ENCODE results near the gene USP24. TPM values are rescaled to one million over a fixed set of nuclear protein-coding genes. Genes with fewer than 3 reads are reported as not detected.

USP24 gene
- total RNA-seq, 1 donor from 2014 or later, result 37.7 TPM

DNA sequence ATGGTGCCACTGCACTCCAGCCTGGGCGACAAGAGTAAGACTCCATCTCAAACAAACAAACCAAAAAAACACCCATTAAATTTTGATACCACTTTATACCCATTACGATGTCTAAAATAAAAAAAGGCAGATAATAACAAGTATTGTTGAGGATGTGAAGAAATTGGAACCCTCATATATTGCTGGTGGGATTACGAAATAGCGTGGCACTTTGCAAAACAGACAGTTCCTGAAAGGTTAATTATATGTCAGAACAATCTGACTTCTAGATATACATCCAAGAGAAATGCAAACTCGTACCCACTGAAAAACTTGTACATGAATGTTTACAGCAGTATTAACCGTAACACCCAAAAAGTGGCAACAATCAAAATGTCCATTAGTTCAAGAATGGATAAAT, 70.3 kb downstream of the USP24 start:
- no peaks in the 10 kb centered on the region for H3K9me3 Mint-ChIP-seq (ENCODE audit: unreplicated experiment)
- TF ChIP-seq, protein P1, sequence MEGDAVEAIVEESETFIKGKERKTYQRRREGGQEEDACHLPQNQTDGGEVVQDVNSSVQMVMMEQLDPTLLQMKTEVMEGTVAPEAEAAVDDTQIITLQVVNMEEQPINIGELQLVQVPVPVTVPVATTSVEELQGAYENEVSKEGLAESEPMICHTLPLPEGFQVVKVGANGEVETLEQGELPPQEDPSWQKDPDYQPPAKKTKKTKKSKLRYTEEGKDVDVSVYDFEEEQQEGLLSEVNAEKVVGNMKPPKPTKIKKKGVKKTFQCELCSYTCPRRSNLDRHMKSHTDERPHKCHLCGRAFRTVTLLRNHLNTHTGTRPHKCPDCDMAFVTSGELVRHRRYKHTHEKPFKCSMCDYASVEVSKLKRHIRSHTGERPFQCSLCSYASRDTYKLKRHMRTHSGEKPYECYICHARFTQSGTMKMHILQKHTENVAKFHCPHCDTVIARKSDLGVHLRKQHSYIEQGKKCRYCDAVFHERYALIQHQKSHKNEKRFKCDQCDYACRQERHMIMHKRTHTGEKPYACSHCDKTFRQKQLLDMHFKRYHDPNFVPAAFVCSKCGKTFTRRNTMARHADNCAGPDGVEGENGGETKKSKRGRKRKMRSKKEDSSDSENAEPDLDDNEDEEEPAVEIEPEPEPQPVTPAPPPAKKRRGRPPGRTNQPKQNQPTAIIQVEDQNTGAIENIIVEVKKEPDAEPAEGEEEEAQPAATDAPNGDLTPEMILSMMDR (IDR thresholded peaks at IDR 0.05; ENCODE audit: unreplicated experiment), result no peak
- peaks cover 12% of the 10 kb centered on the region for H3K36me3 Mint-ChIP-seq (ENCODE audit: low read depth, unreplicated experiment)
- H3K27ac Mint-ChIP-seq (ENCODE audit: unreplicated experiment), result no peak overlapping the region
- no peak for DNase-seq (ENCODE audit: low spot score)
- no peaks in the 10 kb centered on the region for H3K27me3 Mint-ChIP-seq (ENCODE audit: unreplicated experiment)
- no peaks in the 10 kb centered on the region for H3K4me1 Mint-ChIP-seq (ENCODE audit: unreplicated experiment)
- H3K4me3 Mint-ChIP-seq (ENCODE audit: unreplicated experiment), result no peak overlapping the region

DNA sequence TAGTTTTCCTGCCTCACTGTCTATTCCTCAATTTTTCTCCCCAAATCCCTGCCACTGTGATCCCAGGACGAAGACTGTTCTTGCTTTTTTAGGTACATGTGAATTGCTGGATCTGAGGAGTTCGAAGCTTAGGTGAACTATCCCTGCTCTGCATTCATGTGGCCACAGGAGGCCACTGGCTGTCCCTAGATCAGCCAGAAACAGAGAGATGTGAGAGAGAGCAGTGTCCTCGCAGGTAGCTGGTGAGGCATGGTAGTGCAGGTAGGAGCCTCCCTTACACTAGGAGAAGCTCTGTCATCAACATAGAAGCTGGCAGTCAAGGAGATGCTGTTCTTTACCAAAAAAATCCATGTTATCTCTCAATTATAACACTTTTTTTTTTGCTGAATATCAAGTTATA, 71.5 kb downstream of the USP24 start:
- DNase-seq (ENCODE audit: low spot score), result no peak
- Mint-ChIP-seq H3K27ac (ENCODE audit: unreplicated experiment) (no peak overlapping the region), H3K36me3 (ENCODE audit: low read depth, unreplicated experiment) (peaks cover 19% of the 10 kb centered on the region)

DNA sequence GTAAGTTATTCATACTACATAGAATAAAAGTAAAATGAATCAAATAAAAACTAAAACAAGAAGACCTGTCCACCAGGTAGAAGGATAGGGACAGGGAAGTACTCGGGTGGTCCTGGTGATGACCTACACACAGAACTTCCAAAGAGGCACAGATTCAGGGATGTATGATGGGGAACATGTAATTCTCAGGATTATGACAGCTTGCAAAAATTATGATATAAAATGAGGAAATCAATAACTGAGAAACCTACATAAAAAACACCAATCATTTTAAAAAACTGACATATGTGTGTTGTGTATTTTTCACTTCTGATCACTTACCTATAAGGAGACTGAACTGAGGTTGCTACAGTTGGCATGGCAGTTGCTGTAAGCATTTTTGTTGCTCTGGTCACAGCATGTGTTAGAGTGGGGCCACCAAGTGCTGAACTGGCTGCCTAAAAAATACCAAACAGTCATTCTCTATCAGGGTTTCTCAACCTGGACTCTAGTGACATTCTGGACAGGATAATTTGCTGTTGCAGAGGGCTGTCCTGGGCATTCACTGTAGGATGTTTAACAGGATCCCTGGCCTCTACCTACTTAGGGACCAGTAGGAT, 73.8 kb downstream of the USP24 start:
- Mint-ChIP-seq H3K4me3 (ENCODE audit: unreplicated experiment) (no peak overlapping the region), H3K4me1 (ENCODE audit: unreplicated experiment) (no peaks in the 10 kb centered on the region), H3K9me3 (ENCODE audit: unreplicated experiment) (no peaks in the 10 kb centered on the region), H3K27ac (ENCODE audit: unreplicated experiment) (no peak overlapping the region), H3K27me3 (ENCODE audit: unreplicated experiment) (no peaks in the 10 kb centered on the region), H3K36me3 (ENCODE audit: low read depth, unreplicated experiment) (peaks cover 19% of the 10 kb centered on the region)
- TF ChIP-seq, protein P1 (IDR thresholded peaks at IDR 0.05; ENCODE audit: unreplicated experiment), result no peak
- no peak for DNase-seq (ENCODE audit: low spot score)

More for the DNA sequence above, 71.5 kb downstream of the USP24 start:
- H3K9me3 Mint-ChIP-seq (ENCODE audit: unreplicated experiment), result no peaks in the 10 kb centered on the region
- H3K4me1 Mint-ChIP-seq (ENCODE audit: unreplicated experiment), result no peaks in the 10 kb centered on the region
- H3K27me3 Mint-ChIP-seq (ENCODE audit: unreplicated experiment), result no peaks in the 10 kb centered on the region
- no peak overlapping the region for H3K4me3 Mint-ChIP-seq (ENCODE audit: unreplicated experiment)
- TF ChIP-seq, protein P1 (IDR thresholded peaks at IDR 0.05; ENCODE audit: unreplicated experiment), result no peak

DNA sequence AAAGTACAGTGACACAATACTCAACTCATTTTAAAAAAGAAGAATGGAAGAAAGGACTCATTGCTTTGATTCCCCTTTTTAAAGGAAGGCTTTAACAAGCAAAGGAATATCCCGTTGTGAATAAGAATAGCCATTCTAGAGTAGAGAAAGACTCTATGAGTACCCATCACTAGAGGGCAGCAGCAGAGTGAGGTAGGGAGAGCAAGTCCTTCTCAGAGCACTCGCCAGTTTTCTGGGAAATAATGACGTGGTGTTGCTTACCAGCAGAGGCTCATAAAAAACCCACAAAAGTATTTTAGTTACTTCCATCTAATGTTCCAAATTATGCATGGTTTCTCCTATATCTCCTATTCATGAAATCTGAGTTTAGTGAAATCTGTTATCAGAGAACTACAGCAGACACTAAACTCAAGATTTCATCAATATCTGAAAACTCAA, 74.6 kb downstream of the USP24 start:
- H3K4me3 Mint-ChIP-seq (ENCODE audit: unreplicated experiment), result no peak overlapping the region
- H3K4me1 Mint-ChIP-seq (ENCODE audit: unreplicated experiment), result no peaks in the 10 kb centered on the region
- TF ChIP-seq, protein P1 (IDR thresholded peaks at IDR 0.05; ENCODE audit: unreplicated experiment), result peak; percentile 33
- H3K27me3 Mint-ChIP-seq (ENCODE audit: unreplicated experiment), result no peaks in the 10 kb centered on the region
- peak; percentile 72 for DNase-seq (ENCODE audit: low spot score)
- H3K36me3 Mint-ChIP-seq (ENCODE audit: low read depth, unreplicated experiment), result peaks cover 19% of the 10 kb centered on the region
- no peaks in the 10 kb centered on the region for H3K9me3 Mint-ChIP-seq (ENCODE audit: unreplicated experiment)
- H3K27ac Mint-ChIP-seq (ENCODE audit: unreplicated experiment), result no peak overlapping the region

DNA sequence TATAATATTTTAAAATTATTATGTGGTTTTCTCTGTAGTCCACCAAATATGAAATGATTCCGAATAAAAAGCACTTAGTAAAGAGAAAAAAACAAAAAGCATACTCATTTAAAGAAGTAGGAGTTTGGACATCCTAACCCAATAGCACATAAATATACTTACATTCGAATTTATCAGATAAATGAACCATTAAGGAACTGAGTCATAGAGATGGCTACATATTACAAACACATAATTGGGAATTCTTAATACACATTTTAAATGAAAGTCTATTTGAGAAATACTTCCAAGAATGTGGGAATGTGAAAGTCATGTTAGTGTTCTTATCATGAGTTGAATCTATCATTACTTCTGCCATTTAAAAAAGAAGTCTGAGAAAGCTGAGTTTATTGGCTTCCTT, 75.0 kb downstream of the USP24 start:
- H3K36me3 Mint-ChIP-seq (ENCODE audit: low read depth, unreplicated experiment), result peaks cover 16% of the 10 kb centered on the region
- H3K4me1 Mint-ChIP-seq (ENCODE audit: unreplicated experiment), result no peaks in the 10 kb centered on the region
- H3K9me3 Mint-ChIP-seq (ENCODE audit: unreplicated experiment), result no peaks in the 10 kb centered on the region
- DNase-seq (ENCODE audit: low spot score), result no peak
- no peak overlapping the region for H3K4me3 Mint-ChIP-seq (ENCODE audit: unreplicated experiment)
- TF ChIP-seq, protein P1 (IDR thresholded peaks at IDR 0.05; ENCODE audit: unreplicated experiment), result no peak
- H3K27ac Mint-ChIP-seq (ENCODE audit: unreplicated experiment), result no peak overlapping the region
- no peaks in the 10 kb centered on the region for H3K27me3 Mint-ChIP-seq (ENCODE audit: unreplicated experiment)

Measured in endothelial cell (in vitro differentiated cells).